HEK293T (cell line): ENCODE measurements around the gene TTC33.

ENCODE experiments used
- CTCF ChIA-PET: fragments of 350-600 bp; formaldehyde crosslinking; extraction: SDS; loops from one replicate; lab custom pipeline; 2021; ENCODE audit warnings: antibody characterized with exemption, inconsistent platforms; lab: Yijun Ruan, JAX
- POLR2A ChIA-PET: fragments of 350-600 bp; formaldehyde crosslinking; extraction: SDS; loops from one replicate; lab custom pipeline; 2020; ENCODE audit warnings: antibody characterized with exemption, inconsistent platforms; lab: Yijun Ruan, JAX
- DNase-seq: peaks from one replicate; pipeline ENCODE4 v3.0.0; 2012; ENCODE audit warnings: mixed read lengths; ENCODE audit errors: extremely low spot score
- ARNT ChIP-seq: fragments of 450-650 bp; IDR thresholded peaks from 2 replicates; pipeline ENCODE4 v1.6.1; 2017; ENCODE audit warnings: mild to moderate bottlenecking
- BHLHE40 ChIP-seq: fragments of 450-650 bp; IDR thresholded peaks from 2 replicates; pipeline ENCODE4 v1.6.1; 2016; ENCODE audit warnings: mild to moderate bottlenecking, moderate library complexity, borderline replicate concordance
- CTBP1 ChIP-seq: fragments of 450-650 bp; IDR thresholded peaks from 2 replicates; pipeline ENCODE4 v1.6.1; 2016; ENCODE audit warnings: borderline replicate concordance
- ELF4 ChIP-seq: fragments of 450-650 bp; IDR thresholded peaks from 2 replicates; pipeline ENCODE4 v1.6.1; 2017; ENCODE audit warnings: antibody characterized with exemption
- FOXA1 ChIP-seq: fragments of 450-650 bp; IDR thresholded peaks from 2 replicates; pipeline ENCODE4 v1.6.1; 2016; ENCODE audit warnings: mild to moderate bottlenecking
- FOXK2 ChIP-seq: fragments of 450-650 bp; IDR thresholded peaks from 2 replicates; pipeline ENCODE4 v1.6.1; 2016; ENCODE audit warnings: mild to moderate bottlenecking
- FOXM1 ChIP-seq: fragments of 450-650 bp; IDR thresholded peaks from 2 replicates; pipeline ENCODE4 v1.6.1; 2017; ENCODE audit warnings: mild to moderate bottlenecking, borderline replicate concordance
- HDGF ChIP-seq: fragments of 450-650 bp; IDR thresholded peaks from 2 replicates; pipeline ENCODE4 v1.6.1; 2017; ENCODE audit warnings: antibody characterized with exemption, borderline replicate concordance
- L3MBTL2 ChIP-seq: fragments of 450-650 bp; conservative IDR thresholded peaks from 2 replicates; pipeline ENCODE4 v1.6.1; 2016; ENCODE audit warnings: mild to moderate bottlenecking
- LEF1 ChIP-seq: fragments of 450-650 bp; IDR thresholded peaks from 2 replicates; pipeline ENCODE4 v1.6.1; 2017; ENCODE audit warnings: mild to moderate bottlenecking, borderline replicate concordance
- NFRKB ChIP-seq: fragments of 450-650 bp; IDR thresholded peaks from 2 replicates; pipeline ENCODE4 v1.6.1; 2016; ENCODE audit warnings: mild to moderate bottlenecking, moderate library complexity
- PKNOX1 ChIP-seq: fragments of 450-650 bp; IDR thresholded peaks from 2 replicates; pipeline ENCODE4 v1.6.1; 2016
- SP1 ChIP-seq: fragments of 450-650 bp; IDR thresholded peaks from 2 replicates; pipeline ENCODE4 v1.6.1; 2017
- SUZ12 ChIP-seq: fragments of 450-650 bp; IDR thresholded peaks from 2 replicates; pipeline ENCODE4 v1.6.1; 2016; ENCODE audit warnings: mild to moderate bottlenecking
- TARDBP ChIP-seq: fragments of 450-650 bp; IDR thresholded peaks from 2 replicates; pipeline ENCODE4 v1.6.1; 2016
- ZNF384 ChIP-seq: fragments of 450-650 bp; IDR thresholded peaks from 2 replicates; pipeline ENCODE4 v1.6.1; 2016

Gene TTC33

DNA sequence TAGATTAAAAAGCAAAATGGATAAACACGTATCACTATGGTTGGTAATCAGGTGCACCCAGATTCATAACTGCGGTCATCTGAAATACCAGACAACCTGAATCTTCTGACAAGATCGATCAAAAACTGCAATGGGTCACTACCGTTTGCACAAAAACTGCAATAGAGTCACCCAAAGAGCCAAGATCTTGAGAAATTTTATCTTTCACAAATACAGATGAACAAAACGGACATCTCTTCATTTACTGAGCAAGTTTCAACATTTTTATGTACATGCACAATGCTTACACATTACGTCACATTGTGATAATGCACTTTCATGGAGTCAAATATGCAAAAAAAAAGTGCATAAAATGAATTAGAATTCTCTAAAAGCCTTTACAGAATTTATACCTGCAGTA lies 23.8 kb upstream of the TTC33 start:
- TF ChIP-seq SUZ12 (no peak), CTBP1 (no peak), ZNF384 (no peak), HDGF (no peak), ARNT (no peak), L3MBTL2 (no peak), LEF1 (no peak), BHLHE40 (no peak), TARDBP (no peak), PKNOX1 (no peak), SP1 (no peak), FOXM1 (no peak), NFRKB (no peak), FOXK2 (no peak), FOXA1 (no peak), ELF4 (no peak)
- ChIA-PET POLR2A (no interaction called here), CTCF (no interaction called here)
- no peak for DNase-seq

DNA sequence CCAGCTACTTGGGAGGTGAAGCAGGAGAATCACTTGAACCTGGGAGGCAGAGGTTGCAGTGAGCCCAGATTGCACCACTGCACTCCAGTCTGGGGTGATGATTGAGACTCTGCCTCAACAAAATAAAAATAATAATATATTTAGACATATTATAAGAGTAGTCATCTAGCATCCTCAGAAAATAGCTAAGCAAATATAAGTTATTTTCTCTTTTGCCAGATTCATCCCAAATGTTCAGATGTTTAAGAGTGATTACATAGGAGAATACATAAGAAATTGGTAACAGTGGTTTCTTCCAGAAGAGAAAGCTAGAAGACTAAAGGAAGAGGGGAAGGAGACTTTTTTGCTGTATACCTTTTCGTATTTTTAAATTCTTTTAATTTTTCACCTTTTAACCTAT lies 22.4 kb upstream of the TTC33 start:
- POLR2A ChIA-PET: interaction anchor here (1.5 kb wide), 1 partner anchor 13 kb away, joined by 3 read pairs; no protein-coding TSS in a partner anchor
- DNase-seq: no peak
- TF ChIP-seq FOXA1 (no peak), ARNT (no peak), SUZ12 (no peak), NFRKB (no peak), FOXK2 (no peak), LEF1 (no peak), TARDBP (no peak), FOXM1 (no peak), ZNF384 (no peak), PKNOX1 (no peak), HDGF (no peak), CTBP1 (no peak), SP1 (no peak), ELF4 (no peak), L3MBTL2 (no peak)
- CTCF ChIA-PET: no interaction called here

- CTCF ChIA-PET: no interaction called here
- POLR2A ChIA-PET: no interaction called here
- no peak for DNase-seq
- TF ChIP-seq CTBP1: no peak
- TF ChIP-seq TARDBP: no peak
- no peak for TF ChIP-seq ELF4
- TF ChIP-seq FOXA1: no peak
- TF ChIP-seq PKNOX1: no peak
- no peak for TF ChIP-seq ZNF384
- no peak for TF ChIP-seq ARNT
- no peak for TF ChIP-seq LEF1
- no peak for TF ChIP-seq HDGF
- no peak for TF ChIP-seq FOXK2
- TF ChIP-seq SUZ12: no peak
- TF ChIP-seq NFRKB: no peak
- no peak for TF ChIP-seq L3MBTL2
Observed at GRCh38 chr5:40776658-40776977, 20.9 kb upstream of the TTC33 start.

DNA sequence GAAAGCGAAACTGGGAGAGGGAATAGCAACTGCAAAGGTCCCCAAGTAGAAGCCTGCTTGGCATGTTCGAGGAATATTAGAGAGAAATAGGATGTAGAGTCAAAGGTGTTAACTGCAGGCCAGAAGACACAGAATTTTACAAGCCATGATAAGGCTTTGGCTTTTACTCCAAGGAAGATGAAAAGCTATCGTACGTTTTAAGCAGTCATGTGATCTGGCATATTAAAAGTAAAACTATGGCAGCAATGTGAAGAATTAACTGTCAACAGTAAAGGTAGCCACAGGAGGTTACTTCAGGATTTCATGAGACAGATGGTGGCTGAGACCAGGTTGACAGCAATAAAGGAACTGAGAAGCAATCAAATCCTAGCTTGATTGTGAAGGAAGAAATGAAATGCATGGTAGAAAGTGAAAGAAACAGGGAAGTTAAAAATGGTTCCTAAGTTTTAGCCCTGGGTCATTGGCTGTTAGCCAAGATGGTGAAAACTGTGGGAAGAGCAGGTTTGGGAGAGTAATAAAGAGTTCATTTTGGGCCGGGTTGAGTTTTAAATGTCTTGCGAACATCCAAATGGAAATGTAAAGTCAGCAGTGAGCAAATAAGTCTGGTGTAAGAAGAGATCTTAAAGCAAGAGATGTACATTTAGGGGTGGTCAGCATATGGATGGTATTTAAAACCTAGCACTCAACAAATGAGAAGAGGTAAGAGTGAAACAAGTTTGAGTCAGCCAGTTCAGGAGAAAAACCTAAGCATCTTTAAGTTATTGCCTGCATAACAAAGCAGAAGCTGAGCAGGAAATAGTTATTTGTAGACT lies 20.3 kb upstream of the TTC33 start:
- ChIA-PET POLR2A (interaction anchor here (1.0 kb wide), 1 partner anchor 59 kb away, joined by 4 read pairs; the partner anchor contains the start of gene RPL37), CTCF (no interaction called here)
- DNase-seq: no peak
- TF ChIP-seq ELF4 (no peak), ARNT (no peak), BHLHE40 (no peak), PKNOX1 (no peak), HDGF (no peak), ZNF384 (no peak), L3MBTL2 (no peak), SP1 (no peak), TARDBP (no peak), FOXA1 (no peak), CTBP1 (no peak), FOXM1 (no peak), SUZ12 (no peak), NFRKB (no peak), FOXK2 (no peak), LEF1 (no peak)

DNA sequence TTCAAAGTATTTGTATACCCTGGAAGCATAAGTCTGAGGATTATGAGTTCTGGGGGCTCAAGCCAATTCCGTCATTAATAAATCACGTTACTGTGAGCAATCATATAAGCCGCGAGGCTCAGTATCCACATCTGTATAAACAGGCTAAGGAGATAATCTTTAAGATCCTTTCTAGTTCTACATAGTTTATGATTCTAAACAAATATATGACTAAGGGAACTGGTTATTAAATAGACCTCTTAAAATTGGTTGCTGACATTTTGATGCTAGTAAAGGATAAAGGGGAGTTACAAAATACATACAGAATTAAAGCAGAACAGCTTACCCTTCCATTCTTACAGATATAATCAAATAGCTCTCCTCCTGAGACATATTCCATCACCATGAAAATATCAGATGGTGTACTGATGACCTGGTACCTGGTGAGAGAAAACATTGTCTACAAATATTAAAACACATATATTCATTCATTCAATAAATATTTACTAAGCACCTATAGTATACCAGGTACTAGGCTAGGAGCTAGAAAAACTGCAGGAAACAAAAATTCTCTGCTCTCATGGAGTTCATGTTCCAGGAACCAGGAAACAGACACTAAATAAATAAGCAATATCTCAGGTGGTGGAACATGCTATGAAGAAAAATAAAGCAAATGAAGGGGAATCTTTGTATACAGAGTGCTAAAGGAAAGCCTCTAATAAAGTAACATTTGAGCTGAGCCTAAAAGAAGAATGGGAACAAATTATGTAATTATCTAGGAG lies 19.5 kb upstream of the TTC33 start:
- no peak for TF ChIP-seq ELF4
- POLR2A ChIA-PET: interaction anchor here (1.0 kb wide), 1 partner anchor 60 kb away, joined by 4 read pairs; the partner anchor contains the start of gene RPL37
- CTCF ChIA-PET: interaction anchor here (0.8 kb wide), 1 partner anchor 11 kb away, joined by 4 read pairs; no protein-coding TSS in a partner anchor

More for the DNA sequence above, 19.5 kb upstream of the TTC33 start:
- no peak for DNase-seq
